Spinal cord (tissue), 10 donors: ENCODE measurements around the gene SUPT3H. TPM values are rescaled to one million over a fixed set of nuclear protein-coding genes. Genes with fewer than 3 reads are reported as not detected.
A peak's percentile ranks its signal among the peaks of the same experiment; 100 is the strongest.
"Not testable (repeated sequence)": the region's sequence is repeated elsewhere in the genome, so short reads cannot be mapped to it uniquely, and the experiment has no call there.

Experiments
- DNase-seq, 6 donors: peaks; one replicate each; pipeline versions ENCODE4 v3.0.0 to v3.0.0-alpha.2; 2013 to 2015; ENCODE audit warnings: low spot score in 6 of 6, low read depth in 4 of 6
- H3K27ac ChIP-seq: one replicate; pipeline ENCODE4 v1.5.1; 2013; ENCODE audit warnings: low read depth, low read length, control low read depth
- H3K27me3 ChIP-seq: one replicate; pipeline ENCODE4 v1.6.1; 2013; ENCODE audit warnings: low read length; ENCODE audit not compliant: control insufficient read depth, insufficient read depth
- H3K36me3 ChIP-seq: one replicate; pipeline ENCODE4 v1.6.1; 2013; ENCODE audit warnings: low read length; ENCODE audit not compliant: control insufficient read depth, insufficient read depth
- H3K4me1 ChIP-seq: one replicate; pipeline ENCODE4 v1.6.1; 2013; ENCODE audit warnings: low read length; ENCODE audit not compliant: control insufficient read depth, insufficient read depth
- H3K4me3 ChIP-seq: one replicate; pipeline ENCODE4 v1.5.1; 2013; ENCODE audit warnings: low read depth, low read length, control low read depth
- H3K9me3 ChIP-seq: one replicate; pipeline ENCODE4 v1.6.1; 2013; ENCODE audit warnings: low read length; ENCODE audit not compliant: control insufficient read depth, insufficient read depth
- WGBS: methylation state at CpG from one replicate; pipeline ENCODE4 v1.1.5; 2013; ENCODE audit warnings: missing lambda C conversion rate; ENCODE audit not compliant: insufficient coverage; 5-methylcytosine and 5-hydroxymethylcytosine counted together
- polyA plus RNA-seq, 2 donors: library from polyadenylated mRNA; unstranded; fragments of 120-200 nt; gene quantifications; one replicate each; pipeline ENCODE4 v1.2.1, GENCODE V29; 2013; ENCODE audit not compliant: insufficient read length in 2 of 2
- total RNA-seq, 2 donors: library from RNA; depleted of rRNA in 1 of 2; stranded (reverse); fragments of 120-200 nt in 1 of 2; fragments of >200 nt in 1 of 2; gene quantifications; one replicate each; pipeline versions ENCODE4 v1.2.3 to v1.2.4, GENCODE V29; 2013 to 2014
- donor health status: healthy.

SUPT3H gene
- total and polyA plus RNA-seq, 4 donors: 12.2 to 27.7 (median 18.2) TPM

GRCh38 chr6:45199554-45199953 is 178.2 kb downstream of the SUPT3H start:
- Histone ChIP-seq H3K27ac (no peak overlapping the region), H3K4me3 (no peak overlapping the region), H3K36me3 (no peaks in the 10 kb centered on the region), H3K27me3 (no peaks in the 10 kb centered on the region), H3K9me3 (no peaks in the 10 kb centered on the region), H3K4me1 (no peaks in the 10 kb centered on the region)
- no peak for DNase-seq

- no CpG with 5 or more reads among the region's 3 CpGs for WGBS
- H3K36me3 ChIP-seq: no peaks in the 10 kb centered on the region
- peak in 1 of 6 donors; percentile 1 for DNase-seq
- H3K9me3 ChIP-seq: no peaks in the 10 kb centered on the region
- H3K4me3 ChIP-seq: no peak overlapping the region
- H3K27me3 ChIP-seq: no peaks in the 10 kb centered on the region
- no peak overlapping the region for H3K27ac ChIP-seq
- H3K4me1 ChIP-seq: no peaks in the 10 kb centered on the region
Observed at GRCh38 chr6:45196121-45196520, 181.6 kb downstream of the SUPT3H start.

GRCh38 chr6:45195137-45195536 is 182.6 kb downstream of the SUPT3H start:
- Histone ChIP-seq H3K27ac (no peak overlapping the region), H3K9me3 (no peaks in the 10 kb centered on the region), H3K4me1 (no peaks in the 10 kb centered on the region), H3K4me3 (no peak overlapping the region), H3K27me3 (no peaks in the 10 kb centered on the region), H3K36me3 (no peaks in the 10 kb centered on the region)
- no peak for DNase-seq
- no CpG with 5 or more reads among the region's 1 CpG for WGBS

GRCh38 chr6:45192556-45192955 is 185.2 kb downstream of the SUPT3H start:
- no peaks in the 10 kb centered on the region for H3K9me3 ChIP-seq
- DNase-seq: no peak
- no peaks in the 10 kb centered on the region for H3K27me3 ChIP-seq
- H3K27ac ChIP-seq: no peak overlapping the region
- H3K4me3 ChIP-seq: no peak overlapping the region
- H3K4me1 ChIP-seq: no peaks in the 10 kb centered on the region
- no peaks in the 10 kb centered on the region for H3K36me3 ChIP-seq
- no CpG with 5 or more reads among the region's 2 CpGs for WGBS

- Histone ChIP-seq H3K9me3 (no peaks in the 10 kb centered on the region), H3K4me1 (no peaks in the 10 kb centered on the region), H3K36me3 (no peaks in the 10 kb centered on the region), H3K27me3 (no peaks in the 10 kb centered on the region), H3K27ac (no peak overlapping the region), H3K4me3 (no peak overlapping the region)
- no peak for DNase-seq
- no CpG with 5 or more reads among the region's 4 CpGs for WGBS
Observed at GRCh38 chr6:45191414-45191813, 186.3 kb downstream of the SUPT3H start.

GRCh38 chr6:45187836-45188235 is 189.9 kb downstream of the SUPT3H start:
- no peak for DNase-seq
- no peak overlapping the region for H3K4me3 ChIP-seq
- no peaks in the 10 kb centered on the region for H3K4me1 ChIP-seq
- no CpG with 5 or more reads among the region's 2 CpGs for WGBS
- no peaks in the 10 kb centered on the region for H3K36me3 ChIP-seq
- H3K27ac ChIP-seq: no peak overlapping the region
- H3K27me3 ChIP-seq: no peaks in the 10 kb centered on the region
- H3K9me3 ChIP-seq: no peaks in the 10 kb centered on the region

GRCh38 chr6:45185403-45186251 is 192.1 kb downstream of the SUPT3H start:
- Histone ChIP-seq H3K4me3 (no peak overlapping the region), H3K27ac (no peak overlapping the region), H3K9me3 (no peaks in the 10 kb centered on the region), H3K27me3 (no peaks in the 10 kb centered on the region), H3K4me1 (no peaks in the 10 kb centered on the region), H3K36me3 (no peaks in the 10 kb centered on the region)
- no peak for DNase-seq
- 88% methylated on average over 1 of the region's 2 CpGs for WGBS

- no peak for DNase-seq
- H3K27ac ChIP-seq: no peak overlapping the region
- no peaks in the 10 kb centered on the region for H3K27me3 ChIP-seq
- no peaks in the 10 kb centered on the region for H3K36me3 ChIP-seq
- 90% methylated on average over 2 of the region's 4 CpGs for WGBS
- no peaks in the 10 kb centered on the region for H3K4me1 ChIP-seq
- no peak overlapping the region for H3K4me3 ChIP-seq
- no peaks in the 10 kb centered on the region for H3K9me3 ChIP-seq
Observed at GRCh38 chr6:45184937-45185336, 192.8 kb downstream of the SUPT3H start.

GRCh38 chr6:45184040-45184439 is 193.7 kb downstream of the SUPT3H start:
- no CpG with 5 or more reads among the region's 4 CpGs for WGBS
- no peak overlapping the region for H3K4me3 ChIP-seq
- no peaks in the 10 kb centered on the region for H3K4me1 ChIP-seq
- no peaks in the 10 kb centered on the region for H3K36me3 ChIP-seq
- no peak for DNase-seq
- H3K27me3 ChIP-seq: no peaks in the 10 kb centered on the region
- no peaks in the 10 kb centered on the region for H3K9me3 ChIP-seq
- H3K27ac ChIP-seq: no peak overlapping the region

GRCh38 chr6:45176373-45176772 is 201.4 kb downstream of the SUPT3H start:
- not testable (repeated sequence) for DNase-seq, H3K36me3 ChIP-seq, H3K4me3 ChIP-seq, H3K4me1 ChIP-seq, H3K9me3 ChIP-seq, H3K27ac ChIP-seq, H3K27me3 ChIP-seq
- no CpG with 5 or more reads among the region's 9 CpGs for WGBS
